H4 (cell line): ENCODE measurements around the gene MARK1. TPM values are rescaled to one million over a fixed set of nuclear protein-coding genes. Genes with fewer than 3 reads are reported as not detected.

Experiments
- DNase-seq: peaks from one replicate; pipeline ENCODE4 v3.0.0-alpha.2; 2015; ENCODE audit warnings: low spot score
- total RNA-seq: library from RNA; depleted of rRNA; stranded (reverse); fragments of >200 nt; shearing (Covaris generic); gene quantifications from 2 replicates; pipeline ENCODE4 v1.2.3, GENCODE V29; 2014; rRNA removed

The MARK1 gene
- total RNA-seq, 1 experiment from 2014 or later, result 3.8 TPM

DNA sequence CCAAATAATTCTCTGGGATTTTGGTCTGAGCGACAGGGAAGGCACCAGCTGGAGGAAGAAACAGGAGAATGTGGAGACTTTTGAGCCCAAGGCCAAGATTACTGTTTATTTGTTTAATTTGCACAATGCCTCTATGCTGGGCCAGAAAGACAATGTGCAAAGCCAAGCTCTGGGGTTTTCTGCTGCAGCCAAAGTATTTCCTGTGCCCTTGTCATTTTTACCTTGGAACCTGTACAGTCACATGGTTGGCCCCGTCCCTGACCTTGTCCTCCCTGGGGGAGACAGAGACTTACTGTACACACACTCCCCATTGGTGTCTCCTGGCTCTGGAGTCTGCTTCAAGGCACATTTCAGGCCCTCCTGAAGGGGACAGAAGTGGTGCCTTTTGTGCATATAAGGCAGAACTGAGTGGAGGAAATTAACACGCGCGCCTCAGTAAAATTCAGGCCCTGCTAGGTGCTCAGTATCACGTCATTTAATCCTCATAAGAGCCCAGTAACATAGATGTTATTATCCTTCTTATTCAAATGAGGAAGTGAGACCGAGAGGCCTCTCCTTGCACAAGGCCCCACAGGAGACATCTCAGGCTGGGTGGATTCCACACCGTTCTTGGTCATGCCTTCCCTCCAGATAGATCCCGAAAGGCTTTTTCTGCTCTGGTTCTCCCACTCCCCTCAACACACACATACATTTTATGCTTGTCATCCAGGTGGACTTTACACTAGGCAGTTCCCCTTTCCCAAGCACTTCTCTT is 183.3 kb downstream of the MARK1 start:
- DNase-seq, result no peak

Other genes starting within 250 kb of the MARK1 start
- gene C1orf115, start 162.2 kb downstream of the MARK1 start, total RNA-seq, result not detected in 2 replicates
- gene MTARC2, start 220.2 kb downstream of the MARK1 start, total RNA-seq, result 0.41 TPM in 1 of 2 replicates, not detected in the other